H9 (cell line): ENCODE results near the gene SLBP. TPM values are rescaled to one million over a fixed set of nuclear protein-coding genes. Genes with fewer than 3 reads are reported as not detected.

Source experiments
- DNase-seq: peaks from one replicate; pipeline ENCODE4 v3.0.0-alpha.2; 2017
- H2AFZ ChIP-seq: one replicate; pipeline ENCODE4 v1.6.1; 2013; ENCODE audit warnings: mild to moderate bottlenecking, low read length, control low read depth, moderate library complexity
- H2AK5ac ChIP-seq: 2 replicates; pipeline ENCODE4 v1.6.1; 2013; ENCODE audit warnings: low read length, control low read depth, mixed read lengths; ENCODE audit not compliant: insufficient read length
- H2BK120ac ChIP-seq: one replicate; pipeline ENCODE4 v1.6.1; 2013; ENCODE audit warnings: low read depth, mild to moderate bottlenecking, low read length, control low read depth, inconsistent platforms; ENCODE audit not compliant: poor library complexity, severe bottlenecking
- H2BK12ac ChIP-seq: 2 replicates; pipeline ENCODE4 v1.6.1; 2013; ENCODE audit warnings: low read length, control low read depth, mixed read lengths, low read depth; ENCODE audit not compliant: insufficient read length
- H2BK15ac ChIP-seq: 2 replicates; pipeline ENCODE4 v1.6.1; 2013; ENCODE audit warnings: low read depth, low read length, control low read depth
- H2BK20ac ChIP-seq: one replicate; pipeline ENCODE4 v1.6.1; 2013; ENCODE audit warnings: low read depth, mild to moderate bottlenecking, low read length, control low read depth, inconsistent platforms; ENCODE audit not compliant: poor library complexity, severe bottlenecking
- H2BK5ac ChIP-seq: 2 replicates; pipeline ENCODE4 v1.6.1; 2013; ENCODE audit warnings: low read length, control low read depth, mixed read lengths; ENCODE audit not compliant: insufficient read length
- H3K14ac ChIP-seq: 2 replicates; pipeline ENCODE4 v1.6.1; 2013; ENCODE audit warnings: low read length, control low read depth; ENCODE audit not compliant: insufficient read depth
- H3K18ac ChIP-seq: 2 replicates; pipeline ENCODE4 v1.6.1; 2013; ENCODE audit warnings: low read depth, mild to moderate bottlenecking, mixed read lengths, low read length, control low read depth; ENCODE audit not compliant: insufficient read length
- H3K23ac ChIP-seq: 2 replicates; pipeline ENCODE4 v1.6.1; 2013; ENCODE audit warnings: low read length, control low read depth, mixed read lengths, low read depth; ENCODE audit not compliant: insufficient read length
- H3K23me2 ChIP-seq: 2 replicates; pipeline ENCODE4 v1.6.1; 2013; ENCODE audit warnings: low read depth, mild to moderate bottlenecking, mixed read lengths, low read length, control low read depth; ENCODE audit not compliant: insufficient read length, poor library complexity, severe bottlenecking
- H3K27ac ChIP-seq: 2 replicates; pipeline ENCODE4 v1.5.1; 2013; ENCODE audit warnings: low read length, control low read depth, mixed read lengths, low read depth; ENCODE audit not compliant: insufficient read length
- H3K27me3 ChIP-seq: 2 replicates; pipeline ENCODE4 v1.6.1; 2013; ENCODE audit warnings: low read length, control low read depth, inconsistent platforms; ENCODE audit not compliant: insufficient read depth
- H3K4ac ChIP-seq: 2 replicates; pipeline ENCODE4 v1.6.1; 2013; ENCODE audit warnings: low read depth, mild to moderate bottlenecking, control low read depth, inconsistent platforms, low read length, moderate library complexity
- H3K4me1 ChIP-seq: 2 replicates; pipeline ENCODE4 v1.6.1; 2013; ENCODE audit warnings: low read length, control low read depth, inconsistent platforms; ENCODE audit not compliant: insufficient read depth
- H3K4me2 ChIP-seq: 2 replicates; pipeline ENCODE4 v1.6.1; 2013; ENCODE audit warnings: low read length, control low read depth, mixed read lengths; ENCODE audit not compliant: insufficient read length, insufficient read depth
- H3K56ac ChIP-seq: 2 replicates; pipeline ENCODE4 v1.6.1; 2013; ENCODE audit warnings: low read depth, mild to moderate bottlenecking, mixed read lengths, low read length, control low read depth; ENCODE audit not compliant: insufficient read length
- H3K79me1 ChIP-seq: 2 replicates; pipeline ENCODE4 v1.6.1; 2013; ENCODE audit warnings: low read depth, mild to moderate bottlenecking, moderate library complexity, low read length, control low read depth, inconsistent platforms; ENCODE audit not compliant: insufficient read depth, poor library complexity, severe bottlenecking
- H3K79me2 ChIP-seq: 2 replicates; pipeline ENCODE4 v1.6.1; 2013; ENCODE audit warnings: low read length, control low read depth, inconsistent platforms; ENCODE audit not compliant: insufficient read depth
- H3K9ac ChIP-seq: 2 replicates; pipeline ENCODE4 v1.6.1; 2013; ENCODE audit warnings: low read length, control low read depth, mixed read lengths; ENCODE audit not compliant: insufficient read length; ENCODE audit errors: extremely low read depth
- H3K9me3 ChIP-seq: one replicate; pipeline ENCODE4 v1.6.1; 2013; ENCODE audit warnings: low read depth, low read length, inconsistent platforms; ENCODE audit not compliant: control insufficient read depth
- H3T11ph ChIP-seq: one replicate; pipeline ENCODE4 v1.6.1; 2013; ENCODE audit warnings: mild to moderate bottlenecking, low read length, control low read depth, inconsistent platforms
- H4K20me1 ChIP-seq: one replicate; pipeline ENCODE4 v1.6.1; 2013; ENCODE audit not compliant: control insufficient read depth, insufficient read length, insufficient read depth
- H4K5ac ChIP-seq: 2 replicates; pipeline ENCODE4 v1.6.1; 2013; ENCODE audit warnings: low read depth, mild to moderate bottlenecking, mixed read lengths, low read length, control low read depth; ENCODE audit not compliant: insufficient read length
- H4K8ac ChIP-seq: replicated peaks from 2 replicates; pipeline ENCODE4 v1.6.1; 2013; ENCODE audit warnings: low read length, control low read depth, mixed read lengths, low read depth; ENCODE audit not compliant: insufficient read length
- H4K91ac ChIP-seq: 2 replicates; pipeline ENCODE4 v1.6.1; 2013; ENCODE audit warnings: low read depth, mild to moderate bottlenecking, moderate library complexity, mixed read lengths, low read length, control low read depth; ENCODE audit not compliant: insufficient read length
- H3K27ac Mint-ChIP-seq, 3 experiments: 2 replicates in 2 of 3; 3 replicates in 1 of 3; pipeline ENCODE4 v1.8.0; 2020 to 2021; ENCODE audit warnings: mixed read lengths in 3 of 3, mild to moderate bottlenecking in 1 of 3, moderate library complexity in 1 of 3
- H3K27me3 Mint-ChIP-seq: 2 replicates; pipeline ENCODE4 v1.8.0; 2021; ENCODE audit warnings: low read depth, mild to moderate bottlenecking, moderate library complexity, mixed read lengths
- H3K36me3 Mint-ChIP-seq, 3 experiments: 2 replicates in 2 of 3; 3 replicates in 1 of 3; pipeline ENCODE4 v1.8.0; 2020 to 2021; ENCODE audit warnings: low read depth in 3 of 3, mixed read lengths in 3 of 3; ENCODE audit not compliant: insufficient read depth in 1 of 3
- H3K4me1 Mint-ChIP-seq, 2 experiments: 2 replicates each; pipeline ENCODE4 v1.8.0; 2020; ENCODE audit warnings: mixed read lengths in 2 of 2
- H3K4me3 Mint-ChIP-seq, 2 experiments: 2 replicates in 1 of 2; 3 replicates in 1 of 2; pipeline ENCODE4 v1.8.0; 2020 to 2021; ENCODE audit warnings: mild to moderate bottlenecking in 2 of 2, mixed read lengths in 2 of 2, moderate library complexity in 1 of 2
- H3K9me3 Mint-ChIP-seq, 2 experiments: 2 replicates in 1 of 2; 3 replicates in 1 of 2; pipeline ENCODE4 v1.8.0; 2020; ENCODE audit warnings: mild to moderate bottlenecking in 2 of 2, mixed read lengths in 2 of 2, moderate library complexity in 1 of 2
- CTCF ChIP-seq: fragments of 200-600 bp; sonication (generic); conservative IDR thresholded peaks from 3 replicates; pipeline ENCODE4 v1.8.0; 2021; ENCODE audit warnings: antibody characterized with exemption, mild to moderate bottlenecking
- WGBS: extraction: QIAGEN DNeasy Blood & Tissue Kit; methylation state at CpG from one replicate; pipeline ENCODE4 v1.1.7; 2013; ENCODE audit warnings: missing lambda C conversion rate, low lambda C conversion rate, mixed read lengths; ENCODE audit not compliant: insufficient read length; ENCODE audit errors: extremely low coverage; 5-methylcytosine and 5-hydroxymethylcytosine counted together
- total RNA-seq: library from RNA; stranded (reverse); gene quantifications from 2 replicates; pipeline ENCODE4 v1.2.1, GENCODE V29; 2021

Gene SLBP
- total RNA-seq, 1 experiment from 2014 or later, result 62.7 TPM

- DNase-seq, result no peak
- H3K9me3 ChIP-seq, result no peaks in the 10 kb centered on the region
- H2AK5ac ChIP-seq, result no peak overlapping the region
- no peaks in the 10 kb centered on the region; the same call in 1 of the 2 replicates for H3K27me3 Mint-ChIP-seq
- no peak overlapping the region for H2BK15ac ChIP-seq
- H3K4me2 ChIP-seq, result no peak overlapping the region
- no peak overlapping the region for H3K4me3 Mint-ChIP-seq
- no peak overlapping the region for H3K56ac ChIP-seq
- no peak overlapping the region for H3K18ac ChIP-seq
- peaks cover 8 to 21% of the 10 kb centered on the region in 2 experiments for H3K4me1 Mint-ChIP-seq
- peak overlapping the region in 1 of 3 experiments; percentile 77; a peak in 1 of 7 replicates for H3K27ac Mint-ChIP-seq
- no peak overlapping the region for H4K5ac ChIP-seq
- H4K91ac ChIP-seq, result no peak overlapping the region
- no peak overlapping the region for H2BK120ac ChIP-seq
- no peaks in the 10 kb centered on the region for H4K20me1 ChIP-seq
- no peak overlapping the region for H3K9ac ChIP-seq
- H3K14ac ChIP-seq, result no peak overlapping the region; the same call in 1 of the 2 replicates
- H3K23me2 ChIP-seq, result no peaks in the 10 kb centered on the region
- H3K36me3 Mint-ChIP-seq, result no peaks in the 10 kb centered on the region
- H3K27me3 ChIP-seq, result no peaks in the 10 kb centered on the region
- no peak overlapping the region for H3T11ph ChIP-seq
- no peaks in the 10 kb centered on the region for H3K79me2 ChIP-seq
- H3K27ac ChIP-seq, result no peak overlapping the region
- WGBS, result no CpG with 5 or more reads among the region's 17 CpGs
- H2BK20ac ChIP-seq, result no peak overlapping the region
- H2BK12ac ChIP-seq, result no peak overlapping the region
- no peaks in the 10 kb centered on the region for H3K9me3 Mint-ChIP-seq
- H3K79me1 ChIP-seq, result no peaks in the 10 kb centered on the region
- H4K8ac ChIP-seq, result no peak overlapping the region
- no peak for TF ChIP-seq CTCF
- H3K23ac ChIP-seq, result no peak overlapping the region
- H2AFZ ChIP-seq, result no peak overlapping the region
- no peak overlapping the region for H3K4ac ChIP-seq
- no peak overlapping the region for H2BK5ac ChIP-seq
- no peaks in the 10 kb centered on the region for H3K4me1 ChIP-seq
These were observed 45.7 kb upstream of the SLBP start for GRCh38 chr4:1757836-1758235.
